CD4-positive, alpha-beta T cell treated with Interleukin-15 for 4 hours (primary cell): Measurements from ENCODE around the gene DNER.

ENCODE experiments used
- DNase-seq: peaks from one replicate; pipeline ENCODE4 v3.0.0-alpha.2; 2020; ENCODE audit warnings: low spot score

Gene DNER

GRCh38 chr2:229492034-229492433 is 222.3 kb downstream of the DNER start:
- no peak for DNase-seq

DNA sequence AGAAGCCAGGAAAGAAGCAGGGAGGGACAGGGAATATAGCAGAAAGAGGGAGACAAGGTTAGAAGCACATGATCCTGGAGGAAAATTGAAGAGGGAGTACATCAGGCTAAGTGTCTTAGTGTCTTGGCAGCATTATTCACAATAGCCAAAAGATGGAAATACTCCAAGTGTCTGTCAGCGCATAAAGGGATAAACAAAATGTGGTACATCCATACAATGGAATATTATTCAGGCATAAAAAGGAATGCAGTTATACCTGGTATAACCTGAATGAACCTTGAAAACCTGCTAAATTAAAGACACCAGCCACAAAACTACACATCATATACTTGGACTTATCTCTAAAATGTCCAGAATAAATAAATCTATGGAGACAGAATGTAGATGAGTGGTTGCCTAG is 224.2 kb downstream of the DNER start:
- no peak for DNase-seq

DNA sequence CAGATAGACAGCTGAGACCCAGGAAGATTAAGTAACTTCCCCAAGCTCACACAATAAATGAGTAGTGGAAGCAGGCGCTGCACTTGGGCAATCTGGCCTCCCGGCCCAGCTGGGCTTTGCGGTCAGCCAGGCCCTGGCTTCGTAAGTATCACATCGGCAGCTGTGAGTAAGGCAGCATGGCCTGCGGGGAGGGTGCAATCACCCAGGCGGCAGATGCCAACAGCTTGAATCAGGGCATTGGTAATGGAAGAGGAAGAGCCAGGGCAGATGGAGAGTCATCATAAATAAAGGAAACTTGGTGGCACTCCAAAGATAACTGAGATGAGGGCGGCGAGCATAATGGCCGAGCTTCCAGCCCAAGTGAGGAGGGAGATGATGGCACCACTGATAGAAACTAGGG is 225.3 kb downstream of the DNER start:
- DNase-seq = no peak

- no peak for DNase-seq
Observed at GRCh38 chr2:229488232-229488631, 226.1 kb downstream of the DNER start.

GRCh38 chr2:229486673-229487072 is 227.7 kb downstream of the DNER start:
- DNase-seq = no peak

- DNase-seq = no peak
Observed at GRCh38 chr2:229485857-229486256, 228.5 kb downstream of the DNER start.

DNA sequence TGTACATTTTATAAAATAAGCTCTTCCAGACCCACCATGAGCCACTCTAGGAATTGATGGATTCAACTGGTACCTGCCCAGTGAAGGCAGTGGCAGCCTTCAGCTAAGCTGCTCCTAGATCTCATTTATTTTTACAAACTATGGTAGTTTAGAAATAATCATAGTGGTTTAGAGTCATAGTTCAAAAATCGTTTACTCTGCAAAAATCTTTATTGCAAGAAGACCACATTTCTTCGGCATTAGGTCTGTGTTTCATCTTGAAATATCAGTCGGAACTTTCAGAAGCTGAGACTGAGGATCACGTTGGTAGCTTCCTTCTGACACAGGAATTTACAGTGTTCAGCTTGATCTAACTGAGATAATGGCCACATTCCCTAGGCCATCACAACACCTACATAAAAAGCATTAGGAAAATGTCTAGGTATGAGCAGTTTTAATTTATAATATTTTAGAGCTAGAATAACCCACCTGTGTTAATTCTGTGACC is 237.0 kb downstream of the DNER start:
- no peak for DNase-seq

- DNase-seq = no peak
Observed at GRCh38 chr2:229475778-229476177, 238.6 kb downstream of the DNER start.

DNA sequence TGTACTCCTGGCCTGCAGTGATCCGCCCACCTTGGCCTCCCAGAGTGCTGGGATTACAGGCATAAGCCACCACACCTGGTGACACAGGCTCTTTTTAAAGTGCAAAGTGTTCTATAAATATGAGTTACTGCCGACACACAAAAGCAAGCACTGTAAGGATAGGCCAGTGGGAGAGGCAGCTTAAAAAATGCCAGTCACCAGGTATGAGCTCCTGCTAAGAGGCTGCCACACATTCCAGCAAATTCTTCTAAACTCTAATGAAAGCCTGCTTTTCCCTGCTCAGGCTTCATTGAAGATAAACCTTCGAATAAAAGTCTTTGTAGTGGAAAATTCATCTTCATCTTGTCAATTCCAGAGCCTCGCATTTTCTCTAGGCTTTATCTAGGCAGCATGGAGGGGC is 240.2 kb downstream of the DNER start:
- no peak for DNase-seq

GRCh38 chr2:229470781-229471180 is 243.6 kb downstream of the DNER start:
- no peak for DNase-seq

- DNase-seq = no peak
Observed at GRCh38 chr2:229467783-229468182, 246.6 kb downstream of the DNER start.

DNA sequence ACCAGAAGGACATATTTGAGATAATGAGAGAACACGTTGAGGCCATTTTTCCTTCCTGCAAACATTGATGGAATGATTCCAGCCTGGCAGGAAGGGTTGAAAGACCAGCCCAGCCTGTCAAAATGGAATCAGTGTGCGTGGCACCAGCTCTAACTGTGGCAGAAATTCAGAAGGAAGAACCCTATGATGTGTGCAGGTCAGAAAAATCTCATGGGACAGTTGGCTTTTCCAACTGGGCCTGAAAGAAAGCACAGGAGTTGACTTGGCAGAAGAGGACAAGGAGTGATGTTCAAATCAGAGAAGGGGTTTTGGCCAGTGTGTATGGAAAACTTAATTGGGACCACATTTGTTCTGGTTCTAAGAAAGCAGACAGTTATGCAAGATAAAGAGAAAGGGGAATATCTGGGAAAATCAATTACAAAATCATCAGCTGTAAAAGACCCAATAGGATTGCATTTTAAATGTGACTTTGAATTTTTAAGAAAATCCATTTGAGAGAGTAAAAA is 250.5 kb downstream of the DNER start:
- no peak for DNase-seq

- no peak for DNase-seq
Observed at GRCh38 chr2:229462112-229462511, 252.2 kb downstream of the DNER start.

GRCh38 chr2:229456091-229456490 is 258.3 kb downstream of the DNER start:
- no peak for DNase-seq

DNA sequence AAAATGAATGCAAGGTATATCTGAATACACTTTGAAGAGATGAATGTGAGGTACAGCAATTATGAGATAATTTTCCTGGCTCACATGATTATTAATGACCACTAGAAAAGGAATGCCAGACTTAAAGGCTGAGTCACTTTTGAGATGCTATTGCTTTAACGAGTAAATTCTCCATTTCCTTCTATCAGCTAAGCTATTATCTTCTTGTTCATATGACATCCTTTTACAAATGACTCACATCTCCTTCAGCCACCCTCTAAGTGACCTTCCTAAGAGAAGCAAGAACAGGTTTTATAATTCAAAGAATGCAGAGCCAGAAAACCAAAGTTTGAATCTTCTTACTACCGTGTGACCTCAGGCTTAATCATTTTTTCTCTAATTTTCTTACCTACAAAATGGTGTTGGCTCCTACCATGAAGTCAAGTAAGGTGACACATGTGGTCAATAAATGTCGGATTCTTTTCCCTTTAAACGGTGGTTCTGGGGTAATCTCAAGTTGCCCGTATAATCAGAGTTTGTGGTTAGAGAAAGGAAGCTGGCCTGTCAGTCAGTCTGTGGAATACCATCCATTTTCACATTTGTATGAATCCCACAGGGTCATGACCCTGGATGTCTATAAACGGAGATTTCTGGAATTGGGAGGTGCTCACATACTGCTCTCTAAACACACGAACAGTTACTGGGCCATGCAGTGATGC is 259.3 kb downstream of the DNER start:
- no peak for DNase-seq

- DNase-seq = no peak
Observed at GRCh38 chr2:229453230-229453629, 261.1 kb downstream of the DNER start.

- no peak for DNase-seq
Observed at GRCh38 chr2:229451852-229452251, 262.5 kb downstream of the DNER start.

DNA sequence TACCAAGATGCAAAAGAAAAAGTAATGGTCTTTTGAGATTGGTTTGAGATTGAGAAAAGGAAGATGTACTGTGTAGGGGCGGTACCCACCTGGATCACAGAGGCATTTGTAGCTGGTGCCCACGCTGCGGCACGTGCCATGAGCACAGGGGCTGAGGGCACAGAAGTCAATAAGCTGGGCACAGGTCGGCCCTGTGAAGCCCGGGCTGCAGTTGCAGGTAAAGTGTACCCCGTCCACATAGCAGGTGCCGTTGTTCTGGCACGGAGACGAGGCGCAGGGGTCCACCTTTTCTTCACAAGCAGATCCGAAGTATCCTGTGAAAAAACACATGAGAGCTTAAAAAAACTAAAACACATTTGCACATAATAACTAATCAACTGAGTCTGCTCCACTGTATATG is 267.1 kb downstream of the DNER start:
- no peak for DNase-seq

- no peak for DNase-seq
Observed at GRCh38 chr2:229446350-229446749, 268.0 kb downstream of the DNER start.

- no peak for DNase-seq
Observed at GRCh38 chr2:229445501-229446211, 268.7 kb downstream of the DNER start.

- no peak for DNase-seq
Observed at GRCh38 chr2:229445019-229445418, 269.3 kb downstream of the DNER start.

- no peak for DNase-seq
Observed at GRCh38 chr2:229443546-229444268, 270.6 kb downstream of the DNER start.

DNA sequence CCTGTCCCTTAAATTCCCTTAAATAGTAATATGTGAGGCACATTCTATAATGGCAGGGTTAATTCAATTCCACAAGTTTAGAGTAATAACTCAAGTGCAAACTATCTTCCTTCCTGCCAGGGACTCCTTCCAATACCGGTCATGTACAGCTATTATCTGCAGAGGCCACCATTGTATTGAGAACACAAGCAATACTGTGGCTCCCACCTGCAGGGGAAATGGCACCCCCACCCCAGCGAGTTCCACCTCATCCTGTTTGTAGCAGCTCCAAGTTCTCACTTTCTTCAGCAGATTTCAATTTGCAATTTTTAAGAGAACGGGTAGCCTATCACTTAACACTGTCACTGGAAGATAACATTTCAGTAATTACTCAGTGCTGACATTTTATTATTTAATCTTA is 271.2 kb downstream of the DNER start:
- DNase-seq = no peak
